ENCODE data around the gene PDE4D. TPM values are rescaled to one million over a fixed set of nuclear protein-coding genes. Genes with fewer than 3 reads are reported as not detected.
A peak's percentile ranks its signal among the peaks of the same experiment; 100 is the strongest.

The PDE4D gene
- total RNA-seq, 1 donor, result 19.9 TPM

- H2AFZ ChIP-seq (ENCODE audit: low read length), result no peak overlapping the region
- no peak overlapping the region for H3K4me2 ChIP-seq (ENCODE audit: insufficient read depth, low read length)
- no peak for TF ChIP-seq CTCF (IDR thresholded peaks at IDR 0.05; ENCODE audit: extremely low read depth, low read depth, low read length)
- H3K27me3 ChIP-seq (ENCODE audit: insufficient read depth, low read length), result no peaks in the 10 kb centered on the region
- H3K27ac ChIP-seq (ENCODE audit: low read depth, low read length), result no peak overlapping the region
- H4K20me1 ChIP-seq (ENCODE audit: insufficient read depth, low read length), result no peaks in the 10 kb centered on the region
- DNase-seq (ENCODE audit: insufficient read length, low spot score, missing footprints), result no peak
- H3K79me2 ChIP-seq (ENCODE audit: insufficient read depth, low read length), result no peaks in the 10 kb centered on the region
- no peaks in the 10 kb centered on the region for H3K9me3 ChIP-seq (ENCODE audit: low read depth, low read length)
- H3K4me1 ChIP-seq (ENCODE audit: insufficient read depth, low read length), result no peaks in the 10 kb centered on the region
- no peak overlapping the region for H3K4me3 ChIP-seq (ENCODE audit: insufficient read depth, low read length)
- H3K36me3 ChIP-seq (ENCODE audit: insufficient read depth, low read length), result no peaks in the 10 kb centered on the region
These were observed 608.1 kb downstream of the PDE4D start for GRCh38 chr5:59285300-59286016.

GRCh38 chr5:59282726-59283125, 610.8 kb downstream of the PDE4D start:
- H3K4me3 ChIP-seq (ENCODE audit: insufficient read depth, low read length), result no peak overlapping the region
- no peaks in the 10 kb centered on the region for H3K27me3 ChIP-seq (ENCODE audit: insufficient read depth, low read length)
- H3K79me2 ChIP-seq (ENCODE audit: insufficient read depth, low read length), result no peaks in the 10 kb centered on the region
- no peaks in the 10 kb centered on the region for H4K20me1 ChIP-seq (ENCODE audit: insufficient read depth, low read length)
- no peaks in the 10 kb centered on the region for H3K36me3 ChIP-seq (ENCODE audit: insufficient read depth, low read length)
- H3K4me2 ChIP-seq (ENCODE audit: insufficient read depth, low read length), result no peak overlapping the region
- H3K9me3 ChIP-seq (ENCODE audit: low read depth, low read length), result no peaks in the 10 kb centered on the region
- no peak for DNase-seq (ENCODE audit: insufficient read length, low spot score, missing footprints)
- no peak overlapping the region for H2AFZ ChIP-seq (ENCODE audit: low read length)
- H3K27ac ChIP-seq (ENCODE audit: low read depth, low read length), result no peak overlapping the region
- H3K4me1 ChIP-seq (ENCODE audit: insufficient read depth, low read length), result no peaks in the 10 kb centered on the region
- no peak for TF ChIP-seq CTCF (IDR thresholded peaks at IDR 0.05; ENCODE audit: extremely low read depth, low read depth, low read length)

- H3K79me2 ChIP-seq (ENCODE audit: insufficient read depth, low read length), result no peaks in the 10 kb centered on the region
- TF ChIP-seq CTCF (IDR thresholded peaks at IDR 0.05; ENCODE audit: extremely low read depth, low read depth, low read length), result no peak
- H3K27ac ChIP-seq (ENCODE audit: low read depth, low read length), result no peak overlapping the region
- no peaks in the 10 kb centered on the region for H3K27me3 ChIP-seq (ENCODE audit: insufficient read depth, low read length)
- H4K20me1 ChIP-seq (ENCODE audit: insufficient read depth, low read length), result no peaks in the 10 kb centered on the region
- H3K4me2 ChIP-seq (ENCODE audit: insufficient read depth, low read length), result no peak overlapping the region
- H3K36me3 ChIP-seq (ENCODE audit: insufficient read depth, low read length), result no peaks in the 10 kb centered on the region
- H2AFZ ChIP-seq (ENCODE audit: low read length), result no peak overlapping the region
- no peak for DNase-seq (ENCODE audit: insufficient read length, low spot score, missing footprints)
- H3K4me3 ChIP-seq (ENCODE audit: insufficient read depth, low read length), result no peak overlapping the region
- H3K4me1 ChIP-seq (ENCODE audit: insufficient read depth, low read length), result no peaks in the 10 kb centered on the region
- H3K9me3 ChIP-seq (ENCODE audit: low read depth, low read length), result no peaks in the 10 kb centered on the region
These were observed 613.5 kb downstream of the PDE4D start for GRCh38 chr5:59279979-59280378.

- Histone ChIP-seq H3K27ac (ENCODE audit: low read depth, low read length) (peak overlapping the region; percentile 70), H3K36me3 (ENCODE audit: insufficient read depth, low read length) (no peaks in the 10 kb centered on the region), H3K27me3 (ENCODE audit: insufficient read depth, low read length) (no peaks in the 10 kb centered on the region), H4K20me1 (ENCODE audit: insufficient read depth, low read length) (no peaks in the 10 kb centered on the region), H3K4me2 (ENCODE audit: insufficient read depth, low read length) (peak overlapping the region; percentile 93), H3K4me3 (ENCODE audit: insufficient read depth, low read length) (no peak overlapping the region), H3K79me2 (ENCODE audit: insufficient read depth, low read length) (no peaks in the 10 kb centered on the region), H3K4me1 (ENCODE audit: insufficient read depth, low read length) (no peaks in the 10 kb centered on the region), H3K9me3 (ENCODE audit: low read depth, low read length) (no peaks in the 10 kb centered on the region), H2AFZ (ENCODE audit: low read length) (peak overlapping the region; percentile 51)
- no peak for DNase-seq (ENCODE audit: insufficient read length, low spot score, missing footprints)
- TF ChIP-seq CTCF (IDR thresholded peaks at IDR 0.05; ENCODE audit: extremely low read depth, low read depth, low read length), result no peak
These were observed 616.6 kb downstream of the PDE4D start for GRCh38 chr5:59276917-59277372.

All from osteoblast (primary cell).